ENCODE measurements around the gene PTGFR.

Gene PTGFR

GRCh38 chr1:78520843-78521242 lies 30.1 kb downstream of the PTGFR start:
- DNase-seq, result no peak

- DNase-seq, result no peak
Measured at GRCh38 chr1:78522136-78522535, 31.4 kb downstream of the PTGFR start.

- no peak for DNase-seq
Measured at GRCh38 chr1:78526496-78526895, 35.7 kb downstream of the PTGFR start.

- DNase-seq, result no peak
Measured at GRCh38 chr1:78527706-78528105, 36.9 kb downstream of the PTGFR start.

GRCh38 chr1:78533527-78533926 lies 42.8 kb downstream of the PTGFR start:
- DNase-seq, result no peak

- no peak for DNase-seq
Measured at GRCh38 chr1:78535286-78535685, 44.5 kb downstream of the PTGFR start.

GRCh38 chr1:78536427-78536826 lies 45.7 kb downstream of the PTGFR start:
- no peak for DNase-seq

- no peak for DNase-seq
Measured at GRCh38 chr1:78540048-78540447, 49.3 kb downstream of the PTGFR start.

- DNase-seq, result no peak
Measured at GRCh38 chr1:78541479-78541878, 50.7 kb downstream of the PTGFR start.

GRCh38 chr1:78543941-78544643 lies 53.3 kb downstream of the PTGFR start:
- DNase-seq, result no peak

- DNase-seq, result no peak
Measured at GRCh38 chr1:78547081-78547480, 56.3 kb downstream of the PTGFR start.

GRCh38 chr1:78549331-78549730 lies 58.6 kb downstream of the PTGFR start:
- no peak for DNase-seq

GRCh38 chr1:78549891-78550290 lies 59.1 kb downstream of the PTGFR start:
- no peak for DNase-seq

- no peak for DNase-seq
Measured at GRCh38 chr1:78553859-78554258, 63.1 kb downstream of the PTGFR start.

- no peak for DNase-seq
Measured at GRCh38 chr1:78554840-78555239, 64.1 kb downstream of the PTGFR start.

GRCh38 chr1:78559680-78560079 lies 68.9 kb downstream of the PTGFR start:
- DNase-seq, result no peak

GRCh38 chr1:78560811-78561210 lies 70.0 kb downstream of the PTGFR start:
- DNase-seq, result no peak

- DNase-seq, result no peak
Measured at GRCh38 chr1:78561856-78562255, 71.1 kb downstream of the PTGFR start.

GRCh38 chr1:78565393-78565792 lies 74.6 kb downstream of the PTGFR start:
- no peak for DNase-seq

GRCh38 chr1:78570539-78570938 lies 79.8 kb downstream of the PTGFR start:
- no peak for DNase-seq

- no peak for DNase-seq
Measured at GRCh38 chr1:78577257-78578100, 86.7 kb downstream of the PTGFR start.

- DNase-seq, result no peak
Measured at GRCh38 chr1:78586572-78586971, 95.8 kb downstream of the PTGFR start.

- DNase-seq, result no peak
Measured at GRCh38 chr1:78587211-78587610, 96.4 kb downstream of the PTGFR start.
